Astrocyte (in vitro differentiated cells and primary cell): ENCODE data around the gene OTOG.

Experiments used
- EZH2 ChIP-seq: IDR thresholded peaks from 2 replicates; pipeline ENCODE4 v1.6.1; 2012; ENCODE audit warnings: mild to moderate bottlenecking, low read length, inconsistent platforms; ENCODE audit not compliant: insufficient read depth
- TF ChIP-seq, protein P1 (sequence below): IDR thresholded peaks from 2 replicates; pipeline ENCODE4 v1.5.1; 2011; ENCODE audit warnings: low read depth, mild to moderate bottlenecking, inconsistent platforms, low read length, moderate library complexity; ENCODE audit not compliant: insufficient read depth

DNA sequence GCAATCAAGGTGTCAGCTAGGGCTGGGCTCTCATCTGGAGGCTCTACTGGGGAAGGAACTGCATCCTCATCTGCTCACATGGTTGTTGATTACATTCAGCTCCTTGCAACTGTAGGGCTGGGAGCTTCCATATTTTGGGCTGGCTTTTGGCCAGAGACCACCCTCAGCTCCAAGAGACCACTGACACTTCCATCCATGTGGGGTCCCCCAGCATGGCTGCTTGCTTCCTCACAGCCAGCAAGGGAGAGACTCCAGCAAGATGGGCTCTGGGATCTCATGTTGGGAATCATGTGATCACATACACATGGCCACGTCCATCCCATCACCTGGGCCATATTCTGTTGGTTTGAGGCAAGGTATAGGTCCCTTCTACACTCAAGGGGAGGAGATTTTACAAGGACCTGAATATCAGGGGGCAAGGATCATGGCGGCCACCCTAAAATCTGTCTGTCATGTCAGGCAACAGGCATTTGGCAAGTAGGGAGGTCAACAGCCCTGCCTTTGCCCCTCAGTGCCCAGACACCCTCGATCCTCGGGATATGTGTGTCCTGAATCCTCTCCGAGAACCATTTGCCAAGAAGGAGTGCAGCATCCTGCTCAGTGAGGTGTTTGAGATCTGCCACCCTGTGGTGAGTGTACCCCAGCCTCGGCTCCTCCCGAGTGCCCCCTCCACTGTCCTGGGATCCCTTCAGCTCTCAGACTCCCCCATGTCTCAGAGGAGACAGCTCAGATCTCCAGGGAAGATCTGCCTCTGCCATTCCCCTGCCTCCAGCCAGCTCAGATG, 48.7 kb downstream of the OTOG start:
- TF ChIP-seq, protein P1, sequence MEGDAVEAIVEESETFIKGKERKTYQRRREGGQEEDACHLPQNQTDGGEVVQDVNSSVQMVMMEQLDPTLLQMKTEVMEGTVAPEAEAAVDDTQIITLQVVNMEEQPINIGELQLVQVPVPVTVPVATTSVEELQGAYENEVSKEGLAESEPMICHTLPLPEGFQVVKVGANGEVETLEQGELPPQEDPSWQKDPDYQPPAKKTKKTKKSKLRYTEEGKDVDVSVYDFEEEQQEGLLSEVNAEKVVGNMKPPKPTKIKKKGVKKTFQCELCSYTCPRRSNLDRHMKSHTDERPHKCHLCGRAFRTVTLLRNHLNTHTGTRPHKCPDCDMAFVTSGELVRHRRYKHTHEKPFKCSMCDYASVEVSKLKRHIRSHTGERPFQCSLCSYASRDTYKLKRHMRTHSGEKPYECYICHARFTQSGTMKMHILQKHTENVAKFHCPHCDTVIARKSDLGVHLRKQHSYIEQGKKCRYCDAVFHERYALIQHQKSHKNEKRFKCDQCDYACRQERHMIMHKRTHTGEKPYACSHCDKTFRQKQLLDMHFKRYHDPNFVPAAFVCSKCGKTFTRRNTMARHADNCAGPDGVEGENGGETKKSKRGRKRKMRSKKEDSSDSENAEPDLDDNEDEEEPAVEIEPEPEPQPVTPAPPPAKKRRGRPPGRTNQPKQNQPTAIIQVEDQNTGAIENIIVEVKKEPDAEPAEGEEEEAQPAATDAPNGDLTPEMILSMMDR: no peak
- no peak for TF ChIP-seq EZH2
